ENCODE data around the gene HLCS.

HLCS gene

GRCh38 chr21:36776981-36777617 is 189.4 kb downstream of the HLCS start:
- DNase-seq (ENCODE audit: low spot score): no peak

DNA sequence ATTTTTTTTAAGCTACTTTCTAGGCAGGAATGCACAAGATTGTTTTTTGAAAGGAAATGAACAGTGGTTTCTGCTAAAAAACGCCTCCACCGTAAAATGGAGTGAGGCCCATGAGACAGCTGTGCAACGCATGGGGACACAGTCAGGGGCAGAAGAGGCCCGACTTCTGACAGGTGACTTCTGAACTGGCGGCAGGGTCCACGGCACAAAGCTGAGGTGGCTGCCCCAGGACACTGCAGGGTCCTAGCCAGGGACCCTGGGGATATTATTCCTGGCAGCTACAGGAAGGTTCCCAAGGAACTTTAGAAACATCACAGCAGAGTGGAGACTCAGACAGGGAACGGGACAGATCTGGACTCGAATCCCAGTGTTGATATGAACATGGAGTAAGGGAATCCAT is 192.5 kb downstream of the HLCS start:
- DNase-seq (ENCODE audit: low spot score): no peak

- peak; percentile 39 for DNase-seq (ENCODE audit: low spot score)
These were observed 193.4 kb downstream of the HLCS start for GRCh38 chr21:36773117-36773516.

- peak; percentile 47 for DNase-seq (ENCODE audit: low spot score)
These were observed 197.2 kb downstream of the HLCS start for GRCh38 chr21:36769051-36769839.

DNA sequence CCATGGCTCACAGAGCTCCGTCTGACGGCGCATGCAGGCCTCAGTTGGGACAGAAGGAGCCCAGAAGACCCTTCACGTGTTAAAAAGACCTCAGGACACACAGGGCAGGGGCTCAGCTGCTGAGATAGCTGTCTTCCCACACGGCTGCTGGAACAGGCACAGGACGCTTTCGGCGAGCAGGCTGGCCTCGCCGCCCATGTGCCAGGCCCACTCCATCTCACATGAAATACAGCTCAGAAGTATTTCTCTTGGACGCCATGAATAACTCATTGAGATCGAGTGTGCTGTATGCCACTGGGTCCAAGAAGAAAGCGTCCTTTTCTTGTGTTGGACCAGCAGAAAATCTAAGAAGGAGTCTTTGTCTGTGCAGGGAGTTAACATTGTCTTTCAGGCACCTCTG is 198.0 kb downstream of the HLCS start:
- DNase-seq (ENCODE audit: low spot score): peak; percentile 70

- no peak for DNase-seq (ENCODE audit: low spot score)
These were observed 199.4 kb downstream of the HLCS start for GRCh38 chr21:36767096-36767495.

DNA sequence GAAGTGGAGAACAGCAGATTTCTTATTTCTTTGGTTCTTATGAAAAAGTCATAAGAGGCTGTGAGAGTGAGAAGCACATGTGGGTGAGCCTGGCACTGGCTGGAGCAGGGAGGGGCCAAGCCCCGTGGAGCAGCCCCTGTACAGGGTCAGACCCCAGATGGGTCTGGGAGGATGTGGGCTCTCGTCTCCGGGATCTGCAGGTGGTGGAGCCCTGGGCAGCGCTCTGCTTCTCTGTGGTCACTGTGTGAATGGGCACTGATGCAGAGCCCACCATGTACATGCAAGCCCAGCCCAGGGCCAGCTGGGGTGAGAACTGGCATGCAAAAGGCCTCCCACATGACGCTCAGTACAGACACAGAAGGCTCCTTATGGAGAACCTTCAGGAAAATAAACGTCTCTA is 200.0 kb downstream of the HLCS start:
- DNase-seq (ENCODE audit: low spot score): no peak

DNA sequence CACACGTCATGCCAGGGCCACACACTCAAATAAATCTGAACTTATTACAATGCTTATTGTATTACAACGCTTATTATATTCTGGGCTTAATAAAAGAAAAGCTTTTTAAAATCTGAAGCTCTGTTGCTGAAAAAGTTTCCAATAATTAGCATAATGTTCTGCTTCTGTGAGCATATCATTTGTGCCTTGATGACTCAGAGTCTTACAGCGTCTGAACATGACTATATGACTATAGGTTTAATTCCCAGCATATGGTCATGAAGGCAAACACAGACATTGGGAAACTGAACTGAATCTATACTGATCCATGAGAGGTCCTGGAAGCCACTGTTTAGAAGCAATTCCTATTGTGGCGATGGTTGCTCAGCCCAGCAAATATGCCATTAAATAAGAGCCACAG is 201.2 kb downstream of the HLCS start:
- DNase-seq (ENCODE audit: low spot score): no peak

DNA sequence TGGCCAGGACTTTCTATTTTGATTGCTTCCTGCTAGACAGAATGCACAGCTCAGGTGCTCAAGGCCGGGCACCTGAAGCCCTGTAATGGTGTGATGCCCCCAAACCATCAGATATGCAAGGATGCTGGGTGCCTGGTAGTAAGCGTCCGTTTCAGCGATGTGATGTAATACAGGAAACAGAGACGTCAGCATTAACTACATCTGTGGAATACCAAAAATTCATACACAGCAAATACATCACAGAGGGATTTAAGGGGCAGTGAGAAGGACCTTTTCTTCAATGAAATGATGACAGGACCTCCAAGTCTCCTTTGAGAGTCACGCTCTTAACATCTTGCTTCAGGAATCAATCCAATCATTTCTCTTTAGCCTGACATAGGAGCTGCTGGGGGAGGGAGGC is 203.2 kb downstream of the HLCS start:
- no peak for DNase-seq (ENCODE audit: low spot score)

- no peak for DNase-seq (ENCODE audit: low spot score)
These were observed 203.8 kb downstream of the HLCS start for GRCh38 chr21:36762642-36763041.

GRCh38 chr21:36761685-36762084 is 204.8 kb downstream of the HLCS start:
- DNase-seq (ENCODE audit: low spot score): no peak

DNA sequence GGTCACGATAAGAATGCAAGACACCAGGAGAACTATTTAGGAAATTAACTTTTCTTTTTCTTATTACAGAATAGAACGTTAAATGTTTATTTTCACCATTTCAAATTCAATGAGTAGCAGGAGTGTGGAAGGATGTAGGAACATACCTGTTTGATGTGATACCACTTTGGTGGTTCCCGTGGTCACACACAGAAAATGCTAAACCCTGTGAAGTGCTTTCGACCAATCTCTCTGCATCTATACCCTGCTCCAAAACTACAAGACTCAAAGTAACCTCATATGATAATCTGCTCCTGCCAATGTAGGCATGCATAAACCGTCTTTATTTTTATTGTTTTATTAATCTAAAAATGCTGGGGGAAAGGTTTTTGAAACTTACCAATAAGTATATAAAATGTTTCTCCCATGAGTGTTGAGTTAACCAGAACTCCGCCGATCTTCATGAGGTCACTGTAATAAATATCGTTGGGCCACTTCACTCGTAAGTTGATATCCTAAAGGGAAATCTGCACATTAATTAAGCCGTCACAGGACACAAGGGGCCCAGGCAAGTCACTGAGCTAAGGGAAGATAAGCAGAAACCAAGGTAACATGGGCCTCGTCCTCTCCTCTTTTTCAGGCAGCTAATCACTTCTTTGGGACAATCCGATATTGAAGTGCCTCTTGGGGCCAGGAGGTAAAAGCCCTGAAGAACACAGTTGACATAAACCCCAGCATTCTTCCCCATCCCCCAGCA is 207.0 kb downstream of the HLCS start:
- no peak for DNase-seq (ENCODE audit: low spot score)

GRCh38 chr21:36757196-36757595 is 209.3 kb downstream of the HLCS start:
- DNase-seq (ENCODE audit: low spot score): no peak

DNA sequence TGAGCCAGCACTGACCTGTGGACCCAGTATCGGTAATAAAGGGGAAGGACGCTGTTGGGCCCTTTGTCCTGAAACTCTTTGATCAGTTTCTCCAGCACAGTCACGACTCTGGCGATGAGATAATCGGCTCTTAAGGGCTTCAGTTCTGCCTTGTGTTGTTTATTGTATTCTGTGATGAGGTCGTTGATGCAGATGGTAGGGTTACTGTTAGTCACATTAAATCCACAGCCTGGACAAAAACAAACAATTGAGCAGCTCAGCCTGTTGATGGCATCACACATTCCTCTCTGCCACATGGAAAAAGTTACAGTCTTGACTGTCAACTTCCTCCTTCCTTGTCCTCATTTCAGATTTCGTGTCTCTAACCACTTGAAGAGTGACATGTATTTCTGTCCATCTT is 209.9 kb downstream of the HLCS start:
- peak; percentile 71 for DNase-seq (ENCODE audit: low spot score)

GRCh38 chr21:36754241-36754898 is 212.1 kb downstream of the HLCS start:
- DNase-seq (ENCODE audit: low spot score): no peak

GRCh38 chr21:36753556-36753955 is 212.9 kb downstream of the HLCS start:
- no peak for DNase-seq (ENCODE audit: low spot score)

DNA sequence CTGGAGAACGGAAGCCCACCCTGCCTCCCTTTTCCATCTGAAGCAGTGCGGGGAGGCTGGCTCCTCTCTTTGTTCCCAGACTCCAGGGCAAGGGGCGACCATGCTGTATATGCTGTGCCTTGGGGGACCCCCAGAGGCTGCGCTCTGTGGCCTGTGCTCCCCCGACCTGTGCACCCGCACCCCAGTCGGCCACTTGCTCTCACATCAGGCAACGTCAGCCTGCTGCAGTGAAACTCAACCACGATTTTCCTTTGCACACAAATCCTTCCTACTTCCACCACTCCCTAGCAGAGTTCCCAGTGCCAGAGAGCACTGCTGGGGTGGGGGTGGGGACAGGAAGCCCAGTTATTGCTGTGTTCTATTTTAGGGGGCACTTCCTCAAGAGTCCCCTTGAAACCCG is 215.1 kb downstream of the HLCS start:
- no peak for DNase-seq (ENCODE audit: low spot score)

- no peak for DNase-seq (ENCODE audit: low spot score)
These were observed 215.9 kb downstream of the HLCS start for GRCh38 chr21:36750576-36750959.

- DNase-seq (ENCODE audit: low spot score): no peak
These were observed 216.4 kb downstream of the HLCS start for GRCh38 chr21:36749935-36750575.

GRCh38 chr21:36747815-36748383 is 218.6 kb downstream of the HLCS start:
- peak; percentile 44 for DNase-seq (ENCODE audit: low spot score)

DNA sequence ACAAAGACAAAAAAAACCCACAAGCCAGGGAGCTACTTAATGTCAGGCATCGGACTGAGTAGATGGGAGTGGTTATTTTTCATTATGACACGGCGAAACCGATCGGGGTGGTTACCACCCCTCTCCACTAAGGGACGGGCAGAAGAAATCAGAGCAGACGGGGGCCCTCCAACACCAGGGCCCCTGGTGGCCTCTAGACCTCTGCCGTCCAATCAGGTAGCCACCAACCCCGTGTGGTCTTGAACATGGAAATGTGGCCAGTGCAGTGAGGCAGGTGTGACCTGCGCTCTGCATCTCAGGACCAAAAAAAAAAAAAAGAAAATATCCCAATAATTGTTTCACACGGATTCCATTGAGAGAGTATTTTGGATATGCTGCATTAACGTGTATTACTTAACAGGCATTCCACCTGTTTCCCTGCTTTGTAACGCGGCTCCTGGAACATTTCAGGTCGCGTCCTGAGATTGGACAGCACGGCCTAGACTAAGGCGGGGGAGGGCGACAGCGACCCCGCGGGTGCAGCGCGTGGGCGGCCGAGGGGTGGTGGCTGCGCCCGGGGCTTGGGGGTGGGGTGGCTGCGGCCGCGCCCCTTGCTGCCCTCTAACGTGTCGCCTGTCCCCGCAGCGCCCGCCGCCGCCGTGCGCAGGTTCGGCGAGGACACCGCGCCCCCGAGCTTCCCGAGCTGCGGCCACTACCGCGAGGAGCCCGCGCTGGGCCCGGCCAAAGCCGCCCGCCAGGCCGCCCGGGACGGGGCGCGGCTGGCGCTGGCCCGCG is 219.2 kb downstream of the HLCS start:
- DNase-seq (ENCODE audit: low spot score): no peak
